Neuronal stem cell (in vitro differentiated cells): ENCODE data around the gene SCYGR7.
"Not testable (repeated sequence)": the region's sequence is repeated elsewhere in the genome, so short reads cannot be mapped to it uniquely, and the experiment has no call there.

Source experiments
- DNase-seq: peaks from one replicate; pipeline ENCODE4 v3.0.0-alpha.2; 2013; ENCODE audit warnings: low spot score
- H2AFZ ChIP-seq: one replicate; pipeline ENCODE4 v1.6.1; 2013; ENCODE audit warnings: mild to moderate bottlenecking, low read length, inconsistent platforms
- H2AK5ac ChIP-seq: 2 replicates; pipeline ENCODE4 v1.6.1; 2013; ENCODE audit warnings: low read depth, mild to moderate bottlenecking, inconsistent platforms, low read length, moderate library complexity, mixed read lengths
- H2BK120ac ChIP-seq: 2 replicates; pipeline ENCODE4 v1.6.1; 2013; ENCODE audit warnings: low read depth, mild to moderate bottlenecking, inconsistent platforms, low read length, moderate library complexity, mixed read lengths
- H2BK12ac ChIP-seq: one replicate; pipeline ENCODE4 v1.6.1; 2013; ENCODE audit warnings: low read length, inconsistent platforms
- H2BK15ac ChIP-seq: 2 replicates; pipeline ENCODE4 v1.6.1; 2013; ENCODE audit warnings: mild to moderate bottlenecking, low read length, inconsistent platforms, mixed read lengths
- H2BK5ac ChIP-seq: one replicate; pipeline ENCODE4 v1.6.1; 2013; ENCODE audit warnings: inconsistent platforms, mild to moderate bottlenecking, low read length, moderate library complexity
- H3K14ac ChIP-seq: one replicate; pipeline ENCODE4 v1.6.1; 2013; ENCODE audit warnings: low read length, inconsistent platforms
- H3K18ac ChIP-seq: 2 replicates; pipeline ENCODE4 v1.6.1; 2013; ENCODE audit warnings: low read length, inconsistent platforms
- H3K23ac ChIP-seq: 2 replicates; pipeline ENCODE4 v1.6.1; 2013; ENCODE audit warnings: low read depth, mild to moderate bottlenecking, mixed read lengths, low read length, inconsistent platforms; ENCODE audit not compliant: poor library complexity
- H3K27ac ChIP-seq: replicated peaks from 3 replicates; pipeline ENCODE4 v1.5.1; 2013; ENCODE audit warnings: low read length, inconsistent platforms
- H3K27me3 ChIP-seq, 3 experiments: 2 replicates each; pipeline ENCODE4 v1.6.1; 2013; ENCODE audit warnings: low read length in 3 of 3, mild to moderate bottlenecking in 2 of 3, inconsistent platforms in 1 of 3, low read depth in 1 of 3, mixed read lengths in 1 of 3, moderate library complexity in 1 of 3; ENCODE audit not compliant: control insufficient read depth in 3 of 3, insufficient read depth in 3 of 3
- H3K36me3 ChIP-seq, 2 donors: replicated peaks in 1 of 2; 2 replicates each; pipeline ENCODE4 v1.6.1; 2013; ENCODE audit warnings: low read length in 2 of 2; ENCODE audit not compliant: control insufficient read depth in 2 of 2, insufficient read depth in 2 of 2
- H3K4ac ChIP-seq: 2 replicates; pipeline ENCODE4 v1.6.1; 2013; ENCODE audit warnings: inconsistent platforms, mild to moderate bottlenecking, low read length, moderate library complexity
- H3K4me1 ChIP-seq, 2 donors: 1 replicate in 1 of 2; 2 replicates in 1 of 2; pipeline ENCODE4 v1.6.1; 2013; ENCODE audit warnings: low read length in 2 of 2, low read depth in 1 of 2; ENCODE audit not compliant: control insufficient read depth in 2 of 2, insufficient read depth in 1 of 2
- H3K4me2 ChIP-seq: one replicate; pipeline ENCODE4 v1.6.1; 2013; ENCODE audit warnings: mild to moderate bottlenecking, low read length, inconsistent platforms; ENCODE audit not compliant: insufficient read depth, poor library complexity, severe bottlenecking
- H3K4me3 ChIP-seq, 2 donors: 2 replicates each; pipeline ENCODE4 v1.5.1; 2013; ENCODE audit warnings: low read length in 2 of 2, mild to moderate bottlenecking in 2 of 2, inconsistent platforms in 1 of 2, moderate library complexity in 1 of 2
- H3K79me1 ChIP-seq: one replicate; pipeline ENCODE4 v1.6.1; 2013; ENCODE audit warnings: low read depth, mild to moderate bottlenecking, inconsistent platforms, low read length, moderate library complexity
- H3K9ac ChIP-seq: one replicate; pipeline ENCODE4 v1.6.1; 2013; ENCODE audit warnings: mild to moderate bottlenecking, low read depth, low read length, inconsistent platforms; ENCODE audit not compliant: poor library complexity
- H3K9me3 ChIP-seq, 2 donors: replicated peaks in 1 of 2; 2 replicates each; pipeline versions ENCODE3 to v1.6.1; 2013; ENCODE audit warnings: low read length in 2 of 2, mild to moderate bottlenecking in 2 of 2, inconsistent platforms in 1 of 2, low read depth in 1 of 2, mixed read lengths in 1 of 2, moderate library complexity in 1 of 2; ENCODE audit not compliant: control insufficient read depth in 2 of 2, insufficient read depth in 1 of 2
- H4K8ac ChIP-seq: one replicate; pipeline ENCODE4 v1.6.1; 2013; ENCODE audit warnings: low read depth, mild to moderate bottlenecking, inconsistent platforms, low read length, moderate library complexity
- H4K91ac ChIP-seq: one replicate; pipeline ENCODE4 v1.6.1; 2013; ENCODE audit warnings: low read length, low read depth, mild to moderate bottlenecking, inconsistent platforms; ENCODE audit not compliant: poor library complexity
- WGBS, 2 donors: extraction: QIAGEN DNeasy Blood & Tissue Kit; methylation state at CpG; one replicate each; pipeline ENCODE4 v1.1.7; 2013; ENCODE audit warnings: missing lambda C conversion rate in 2 of 2, mixed read lengths in 1 of 2; ENCODE audit not compliant: insufficient read length in 2 of 2, insufficient replicate concordance in 1 of 2; ENCODE audit errors: extremely low coverage in 2 of 2; 5-methylcytosine and 5-hydroxymethylcytosine counted together

SCYGR7 gene

GRCh38 chr2:227724394-227725039, 3.6 kb upstream of the SCYGR7 start, which contains the start of gene SCYGR6:
SCYGR6 (minus strand) TSS chr2:227724757; CDS start chr2:227724757, 0 bp downstream.
- H4K8ac ChIP-seq, result no peak within 1 kb of the TSS
- no peak within 1 kb of the TSS for H3K4me3 ChIP-seq
- no CpG with 5 or more reads among the region's 15 CpGs for WGBS, 2 donors
- no peak within 1 kb of the TSS for H3K14ac ChIP-seq
- no peak within 1 kb of the TSS for H2BK5ac ChIP-seq
- H3K36me3 ChIP-seq, result no peaks in the 10 kb centered on the region
- no peak within 1 kb of the TSS for H3K23ac ChIP-seq
- no peaks in the 10 kb centered on the region for H3K27me3 ChIP-seq
- H2BK15ac ChIP-seq, result no peak within 1 kb of the TSS
- no peak within 1 kb of the TSS for H2AK5ac ChIP-seq
- no peak for DNase-seq
- no peaks in the 10 kb centered on the region for H3K4me1 ChIP-seq
- H3K9ac ChIP-seq, result no peak within 1 kb of the TSS
- H3K27ac ChIP-seq, result no peak within 1 kb of the TSS
- H3K4ac ChIP-seq, result no peak within 1 kb of the TSS
- no peaks in the 10 kb centered on the region for H3K79me1 ChIP-seq
- no peak within 1 kb of the TSS for H3K18ac ChIP-seq
- no peak within 1 kb of the TSS for H2AFZ ChIP-seq
- no peak within 1 kb of the TSS for H4K91ac ChIP-seq
- H2BK120ac ChIP-seq, result no peak within 1 kb of the TSS
- no peak within 1 kb of the TSS for H2BK12ac ChIP-seq
- H3K9me3 ChIP-seq, result no peaks in the 10 kb centered on the region
- no peak within 1 kb of the TSS for H3K4me2 ChIP-seq

GRCh38 chr2:227739351-227739750, 11.2 kb downstream of the SCYGR7 start:
- Histone ChIP-seq H3K4me1 (no peaks in the 10 kb centered on the region), H3K4me3 (no peak overlapping the region), H3K27me3 (no peaks in the 10 kb centered on the region), H3K23ac (no peak overlapping the region), H4K91ac (no peak overlapping the region), H2BK12ac (no peak overlapping the region), H3K79me1 (no peaks in the 10 kb centered on the region), H2BK120ac (no peak overlapping the region), H2AFZ (no peak overlapping the region), H2AK5ac (no peak overlapping the region), H3K36me3 (no peaks in the 10 kb centered on the region), H3K9me3 (no peaks in the 10 kb centered on the region), H2BK5ac (no peak overlapping the region), H3K27ac (no peak overlapping the region), H3K14ac (no peak overlapping the region), H2BK15ac (no peak overlapping the region), H3K18ac (no peak overlapping the region), H3K4ac (no peak overlapping the region), H3K9ac (no peak overlapping the region), H3K4me2 (no peak overlapping the region), H4K8ac (no peak overlapping the region)
- WGBS, 2 donors, result no CpG with 5 or more reads among the region's 14 CpGs
- DNase-seq, result no peak

DNA sequence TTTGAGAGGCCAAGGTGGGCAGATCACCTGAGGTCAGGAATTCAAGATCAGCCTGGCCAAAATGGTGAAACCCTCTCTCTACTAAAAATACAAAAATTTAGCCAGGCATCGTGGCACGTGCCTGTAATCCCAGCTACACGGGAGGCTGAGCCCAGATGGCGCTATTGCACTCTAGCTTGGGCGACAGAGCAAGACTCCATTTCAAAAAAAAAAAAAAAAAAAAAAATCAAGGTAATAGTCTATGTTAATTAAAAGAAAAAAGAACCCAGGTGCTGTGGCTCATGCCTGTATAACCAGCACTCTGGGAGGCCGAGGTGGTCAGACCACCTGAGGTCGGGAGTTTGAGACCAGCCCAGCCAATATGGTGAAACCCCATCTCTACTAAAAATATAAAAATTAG, 12.6 kb downstream of the SCYGR7 start:
- not testable (repeated sequence) for H3K9me3 ChIP-seq, H2AFZ ChIP-seq, H3K4me2 ChIP-seq, H3K23ac ChIP-seq, H4K91ac ChIP-seq, H3K36me3 ChIP-seq, H3K9ac ChIP-seq, H3K18ac ChIP-seq, H2AK5ac ChIP-seq, H2BK12ac ChIP-seq, H3K27ac ChIP-seq, H3K4me3 ChIP-seq, H2BK15ac ChIP-seq, H2BK5ac ChIP-seq, H3K14ac ChIP-seq, H3K4ac ChIP-seq, H4K8ac ChIP-seq, H3K79me1 ChIP-seq, H3K27me3 ChIP-seq, DNase-seq, H2BK120ac ChIP-seq, H3K4me1 ChIP-seq
- WGBS, 2 donors, result no CpG with 5 or more reads among the region's 7 CpGs

GRCh38 chr2:227745594-227745993, 17.5 kb downstream of the SCYGR7 start, which contains the start of gene SCYGR8:
SCYGR8 (plus strand) TSS chr2:227745894; CDS start chr2:227745894, 0 bp downstream.
- H3K4ac ChIP-seq, result no peak within 1 kb of the TSS
- no peak within 1 kb of the TSS for H4K8ac ChIP-seq
- H3K4me2 ChIP-seq, result no peak within 1 kb of the TSS
- no CpG with 5 or more reads among the region's 9 CpGs for WGBS, 2 donors
- H2AFZ ChIP-seq, result no peak within 1 kb of the TSS
- no peak within 1 kb of the TSS for H4K91ac ChIP-seq
- H2BK5ac ChIP-seq, result no peak within 1 kb of the TSS
- H3K9ac ChIP-seq, result peak within 1 kb of the TSS; percentile 60
- no peaks in the 10 kb centered on the region for H3K4me1 ChIP-seq
- H3K27ac ChIP-seq, result no peak within 1 kb of the TSS
- peak within 1 kb of the TSS; percentile 22 for H2BK12ac ChIP-seq
- no peaks in the 10 kb centered on the region for H3K27me3 ChIP-seq
- H3K36me3 ChIP-seq, result no peaks in the 10 kb centered on the region
- H3K14ac ChIP-seq, result peak within 1 kb of the TSS; percentile 56
- no peak within 1 kb of the TSS for H3K4me3 ChIP-seq
- no peaks in the 10 kb centered on the region for H3K9me3 ChIP-seq
- H3K23ac ChIP-seq, result no peak within 1 kb of the TSS
- H3K79me1 ChIP-seq, result no peaks in the 10 kb centered on the region
- no peak within 1 kb of the TSS for H2BK15ac ChIP-seq
- H2AK5ac ChIP-seq, result no peak within 1 kb of the TSS
- DNase-seq, result no peak
- H3K18ac ChIP-seq, result peak within 1 kb of the TSS; percentile 80
- no peak within 1 kb of the TSS for H2BK120ac ChIP-seq
